GM23338 (cell line): ENCODE data around the gene CCDC149. TPM values are rescaled to one million over a fixed set of nuclear protein-coding genes. Genes with fewer than 3 reads are reported as not detected.

Source experiments
- ATAC-seq: fragments of 200-7000 bp; cut with Tn5 transposase; 3 replicates; pipeline ENCODE4 v1.9.1; 2020
- DNase-seq: peaks from one replicate; pipeline ENCODE4 v3.0.0-alpha.2; 2015; ENCODE audit warnings: low spot score
- H2AFZ ChIP-seq: fragments of 200-600 bp; sonication (generic); 2 replicates; pipeline ENCODE4 v1.8.0; 2016; ENCODE audit warnings: antibody characterized with exemption, mild to moderate bottlenecking, moderate library complexity
- H3F3A ChIP-seq: fragments of 200-600 bp; sonication (generic); replicated peaks from 2 replicates; pipeline ENCODE4 v1.8.0; 2017; ENCODE audit warnings: antibody characterized with exemption, mixed run types, low read depth
- H3K27ac ChIP-seq: fragments of 200-600 bp; sonication (generic); 2 replicates; pipeline ENCODE4 v1.6.1; 2016; ENCODE audit warnings: low read depth
- H3K27me3 ChIP-seq: fragments of 200-600 bp; sonication (generic); 2 replicates; pipeline ENCODE4 v1.8.0; 2016; ENCODE audit warnings: mild to moderate bottlenecking, mixed run types, moderate library complexity; ENCODE audit not compliant: insufficient read depth
- H3K36me3 ChIP-seq: fragments of 200-600 bp; sonication (generic); 2 replicates; pipeline ENCODE4 v1.8.0; 2016; ENCODE audit warnings: mild to moderate bottlenecking; ENCODE audit not compliant: insufficient read depth
- H3K4me1 ChIP-seq: fragments of 200-600 bp; sonication (generic); 2 replicates; pipeline ENCODE4 v1.8.0; 2016; ENCODE audit warnings: mild to moderate bottlenecking, moderate library complexity; ENCODE audit not compliant: insufficient read depth
- H3K4me2 ChIP-seq: fragments of 200-600 bp; sonication (generic); 2 replicates; pipeline ENCODE4 v1.7.1; 2017; ENCODE audit warnings: mixed run types
- H3K4me3 ChIP-seq: fragments of 200-600 bp; sonication (generic); 2 replicates; pipeline ENCODE4 v1.6.1; 2016; ENCODE audit warnings: mixed run types
- H3K79me2 ChIP-seq: fragments of 200-600 bp; sonication (generic); replicated peaks from 2 replicates; pipeline ENCODE4 v1.8.0; 2017; ENCODE audit warnings: mild to moderate bottlenecking; ENCODE audit not compliant: insufficient read depth
- H3K9me2 ChIP-seq: fragments of 200-600 bp; sonication (generic); 2 replicates; pipeline ENCODE4 v1.8.0; 2017; ENCODE audit not compliant: insufficient read depth
- H4K20me1 ChIP-seq: fragments of 200-600 bp; sonication (generic); replicated peaks from 2 replicates; pipeline ENCODE4 v1.8.0; 2017; ENCODE audit warnings: mild to moderate bottlenecking; ENCODE audit not compliant: insufficient read depth
- H3K27ac Mint-ChIP-seq: 2 replicates; pipeline ENCODE4 v1.8.0; 2020; ENCODE audit warnings: inconsistent platforms, mild to moderate bottlenecking, moderate library complexity, mixed read lengths
- H3K27me3 Mint-ChIP-seq: 3 replicates; pipeline ENCODE4 v1.8.0; 2022; ENCODE audit warnings: low read depth, mild to moderate bottlenecking, moderate library complexity, mixed read lengths, inconsistent platforms; ENCODE audit not compliant: insufficient read depth, poor library complexity
- H3K36me3 Mint-ChIP-seq: 3 replicates; pipeline ENCODE4 v1.8.0; 2021; ENCODE audit warnings: low read depth, mild to moderate bottlenecking, inconsistent platforms, moderate library complexity, mixed read lengths
- H3K4me1 Mint-ChIP-seq: 3 replicates; pipeline ENCODE4 v1.8.0; 2020; ENCODE audit warnings: mild to moderate bottlenecking, inconsistent platforms, mixed read lengths
- H3K4me3 Mint-ChIP-seq: 3 replicates; pipeline ENCODE4 v1.8.0; 2021; ENCODE audit warnings: moderate library complexity, mild to moderate bottlenecking, inconsistent platforms, mixed read lengths
- H3K9me3 Mint-ChIP-seq: 3 replicates; pipeline ENCODE4 v1.8.0; 2020; ENCODE audit warnings: moderate library complexity, mild to moderate bottlenecking, inconsistent platforms, mixed read lengths
- CREB1 ChIP-seq: fragments of 250-450 bp; sonication (Bioruptor Pico); IDR thresholded peaks from 2 replicates; pipeline ENCODE4 v1.5.0; 2020; ENCODE audit warnings: low read depth, mild to moderate bottlenecking, moderate library complexity
- EZH2 ChIP-seq: fragments of 200-600 bp; sonication (generic); IDR thresholded peaks from one replicate; pipeline ENCODE4 v1.8.0; 2017; ENCODE audit warnings: antibody characterized with exemption, mild to moderate bottlenecking, low read depth; ENCODE audit not compliant: unreplicated experiment
- EZH2phosphoT487 ChIP-seq: fragments of 200-600 bp; sonication (generic); IDR thresholded peaks from one replicate; pipeline ENCODE4 v1.8.1; 2018; ENCODE audit warnings: antibody characterized with exemption; ENCODE audit not compliant: unreplicated experiment
- JUNB ChIP-seq: IDR thresholded peaks from one replicate; pipeline ENCODE4 v1.6.1; 2016; ENCODE audit warnings: antibody characterized with exemption; ENCODE audit not compliant: unreplicated experiment
- NANOG ChIP-seq: IDR thresholded peaks from 2 replicates; pipeline ENCODE4 v1.6.1; 2016; ENCODE audit warnings: antibody characterized with exemption, borderline replicate concordance
- STAT1 ChIP-seq: IDR thresholded peaks from one replicate; pipeline ENCODE4 v1.6.1; 2016; ENCODE audit warnings: antibody characterized with exemption; ENCODE audit not compliant: unreplicated experiment
- ZNF331 ChIP-seq: fragments of 250-450 bp; sonication (Bioruptor Pico); IDR thresholded peaks from 2 replicates; pipeline ENCODE4 v1.5.0; 2020; ENCODE audit warnings: low read depth, mild to moderate bottlenecking, moderate library complexity
- polyA plus RNA-seq: library from polyadenylated mRNA; unstranded; fragments of >200 nt; fragmentation: Nextera tagmentation; extraction: Ambion mirVana; gene quantifications from 2 replicates; pipeline ENCODE4 v1.2.1, GENCODE V29; 2016
- total RNA-seq: library from RNA; depleted of rRNA; stranded (reverse); fragments of >200 nt; shearing (Covaris generic); gene quantifications from 2 replicates; pipeline ENCODE4 v1.2.3, GENCODE V29; 2014
- TF ChIP-seq, protein P1 (sequence below), 2 experiments: fragments of 200-600 bp in 1 of 2; sonication (generic) in 1 of 2; conservative IDR thresholded peaks; 2 replicates each; pipeline versions ENCODE4 v1.5.1 to v1.6.1; 2016 to 2017; ENCODE audit warnings: antibody characterized with exemption in 2 of 2, low read depth in 2 of 2, mild to moderate bottlenecking in 2 of 2, moderate library complexity in 1 of 2
- TF ChIP-seq, protein P2 (sequence below): IDR thresholded peaks from one replicate; pipeline ENCODE4 v1.6.1; 2018; ENCODE audit warnings: antibody characterized with exemption; ENCODE audit not compliant: unreplicated experiment
- TF ChIP-seq, protein P3 (sequence below): IDR thresholded peaks from 2 replicates; pipeline ENCODE4 v1.6.1; 2016; ENCODE audit warnings: antibody characterized with exemption
- TF ChIP-seq, protein P4 (sequence below): fragments of 250-450 bp; sonication (Bioruptor Pico); IDR thresholded peaks from 2 replicates; pipeline ENCODE4 v1.5.0; 2020; ENCODE audit warnings: mild to moderate bottlenecking, moderate library complexity

CCDC149 gene
- total and polyA plus RNA-seq, 2 experiments from 2014 or later: 2.6 to 6.4 TPM

DNA sequence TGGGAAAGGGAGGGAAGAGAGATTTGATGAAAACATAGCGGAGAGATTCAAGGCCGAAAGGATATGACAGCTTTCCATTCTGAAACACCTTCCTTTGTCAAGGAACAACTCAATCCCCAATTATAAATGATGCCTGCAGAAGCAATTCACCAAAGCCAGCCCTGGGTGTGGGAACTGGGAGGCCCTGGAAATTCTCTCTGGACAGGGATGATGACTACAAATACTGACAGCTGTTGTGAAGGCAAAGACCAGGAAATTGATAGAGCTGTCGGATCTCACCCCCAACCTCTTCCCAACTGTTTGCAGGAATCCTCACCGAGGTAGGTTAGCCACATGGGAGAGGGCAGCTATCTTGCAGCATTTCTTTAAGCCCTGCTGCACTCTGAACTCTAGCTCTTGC lies 54.3 kb downstream of the CCDC149 start:
- Histone ChIP-seq H3K36me3 (peaks cover 5% of the 10 kb centered on the region), H3K4me3 (no peak overlapping the region), H3K27ac (no peak overlapping the region), H3K4me1 (no peaks in the 10 kb centered on the region), H3K9me2 (no peaks in the 10 kb centered on the region; the same call in 1 of the 2 replicates), H3K27me3 (no peaks in the 10 kb centered on the region), H4K20me1 (0 out of 2 replicates have a peak, but pooled peaks cover 2% of the 10 kb centered on the region), H3K4me2 (no peak overlapping the region), H3F3A (no peaks in the 10 kb centered on the region), H3K79me2 (no peaks in the 10 kb centered on the region), H2AFZ (no peak overlapping the region)
- ATAC-seq: no peak
- TF ChIP-seq, protein P1, sequence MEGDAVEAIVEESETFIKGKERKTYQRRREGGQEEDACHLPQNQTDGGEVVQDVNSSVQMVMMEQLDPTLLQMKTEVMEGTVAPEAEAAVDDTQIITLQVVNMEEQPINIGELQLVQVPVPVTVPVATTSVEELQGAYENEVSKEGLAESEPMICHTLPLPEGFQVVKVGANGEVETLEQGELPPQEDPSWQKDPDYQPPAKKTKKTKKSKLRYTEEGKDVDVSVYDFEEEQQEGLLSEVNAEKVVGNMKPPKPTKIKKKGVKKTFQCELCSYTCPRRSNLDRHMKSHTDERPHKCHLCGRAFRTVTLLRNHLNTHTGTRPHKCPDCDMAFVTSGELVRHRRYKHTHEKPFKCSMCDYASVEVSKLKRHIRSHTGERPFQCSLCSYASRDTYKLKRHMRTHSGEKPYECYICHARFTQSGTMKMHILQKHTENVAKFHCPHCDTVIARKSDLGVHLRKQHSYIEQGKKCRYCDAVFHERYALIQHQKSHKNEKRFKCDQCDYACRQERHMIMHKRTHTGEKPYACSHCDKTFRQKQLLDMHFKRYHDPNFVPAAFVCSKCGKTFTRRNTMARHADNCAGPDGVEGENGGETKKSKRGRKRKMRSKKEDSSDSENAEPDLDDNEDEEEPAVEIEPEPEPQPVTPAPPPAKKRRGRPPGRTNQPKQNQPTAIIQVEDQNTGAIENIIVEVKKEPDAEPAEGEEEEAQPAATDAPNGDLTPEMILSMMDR (conservative IDR thresholded peaks at IDR 0.05; ENCODE audit: low read depth in 2 of 2): no peak
- TF ChIP-seq, protein P2, sequence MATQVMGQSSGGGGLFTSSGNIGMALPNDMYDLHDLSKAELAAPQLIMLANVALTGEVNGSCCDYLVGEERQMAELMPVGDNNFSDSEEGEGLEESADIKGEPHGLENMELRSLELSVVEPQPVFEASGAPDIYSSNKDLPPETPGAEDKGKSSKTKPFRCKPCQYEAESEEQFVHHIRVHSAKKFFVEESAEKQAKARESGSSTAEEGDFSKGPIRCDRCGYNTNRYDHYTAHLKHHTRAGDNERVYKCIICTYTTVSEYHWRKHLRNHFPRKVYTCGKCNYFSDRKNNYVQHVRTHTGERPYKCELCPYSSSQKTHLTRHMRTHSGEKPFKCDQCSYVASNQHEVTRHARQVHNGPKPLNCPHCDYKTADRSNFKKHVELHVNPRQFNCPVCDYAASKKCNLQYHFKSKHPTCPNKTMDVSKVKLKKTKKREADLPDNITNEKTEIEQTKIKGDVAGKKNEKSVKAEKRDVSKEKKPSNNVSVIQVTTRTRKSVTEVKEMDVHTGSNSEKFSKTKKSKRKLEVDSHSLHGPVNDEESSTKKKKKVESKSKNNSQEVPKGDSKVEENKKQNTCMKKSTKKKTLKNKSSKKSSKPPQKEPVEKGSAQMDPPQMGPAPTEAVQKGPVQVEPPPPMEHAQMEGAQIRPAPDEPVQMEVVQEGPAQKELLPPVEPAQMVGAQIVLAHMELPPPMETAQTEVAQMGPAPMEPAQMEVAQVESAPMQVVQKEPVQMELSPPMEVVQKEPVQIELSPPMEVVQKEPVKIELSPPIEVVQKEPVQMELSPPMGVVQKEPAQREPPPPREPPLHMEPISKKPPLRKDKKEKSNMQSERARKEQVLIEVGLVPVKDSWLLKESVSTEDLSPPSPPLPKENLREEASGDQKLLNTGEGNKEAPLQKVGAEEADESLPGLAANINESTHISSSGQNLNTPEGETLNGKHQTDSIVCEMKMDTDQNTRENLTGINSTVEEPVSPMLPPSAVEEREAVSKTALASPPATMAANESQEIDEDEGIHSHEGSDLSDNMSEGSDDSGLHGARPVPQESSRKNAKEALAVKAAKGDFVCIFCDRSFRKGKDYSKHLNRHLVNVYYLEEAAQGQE: no peak
- TF ChIP-seq ZNF331 (CRISPR knock-in tag) (no peak), EZH2 (no peak), CREB1 (no peak), EZH2phosphoT487 (no peak), STAT1 (no peak), JUNB (no peak), NANOG (no peak)
- TF ChIP-seq, protein P3, sequence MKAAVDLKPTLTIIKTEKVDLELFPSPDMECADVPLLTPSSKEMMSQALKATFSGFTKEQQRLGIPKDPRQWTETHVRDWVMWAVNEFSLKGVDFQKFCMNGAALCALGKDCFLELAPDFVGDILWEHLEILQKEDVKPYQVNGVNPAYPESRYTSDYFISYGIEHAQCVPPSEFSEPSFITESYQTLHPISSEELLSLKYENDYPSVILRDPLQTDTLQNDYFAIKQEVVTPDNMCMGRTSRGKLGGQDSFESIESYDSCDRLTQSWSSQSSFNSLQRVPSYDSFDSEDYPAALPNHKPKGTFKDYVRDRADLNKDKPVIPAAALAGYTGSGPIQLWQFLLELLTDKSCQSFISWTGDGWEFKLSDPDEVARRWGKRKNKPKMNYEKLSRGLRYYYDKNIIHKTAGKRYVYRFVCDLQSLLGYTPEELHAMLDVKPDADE: no peak
- TF ChIP-seq, protein P4, sequence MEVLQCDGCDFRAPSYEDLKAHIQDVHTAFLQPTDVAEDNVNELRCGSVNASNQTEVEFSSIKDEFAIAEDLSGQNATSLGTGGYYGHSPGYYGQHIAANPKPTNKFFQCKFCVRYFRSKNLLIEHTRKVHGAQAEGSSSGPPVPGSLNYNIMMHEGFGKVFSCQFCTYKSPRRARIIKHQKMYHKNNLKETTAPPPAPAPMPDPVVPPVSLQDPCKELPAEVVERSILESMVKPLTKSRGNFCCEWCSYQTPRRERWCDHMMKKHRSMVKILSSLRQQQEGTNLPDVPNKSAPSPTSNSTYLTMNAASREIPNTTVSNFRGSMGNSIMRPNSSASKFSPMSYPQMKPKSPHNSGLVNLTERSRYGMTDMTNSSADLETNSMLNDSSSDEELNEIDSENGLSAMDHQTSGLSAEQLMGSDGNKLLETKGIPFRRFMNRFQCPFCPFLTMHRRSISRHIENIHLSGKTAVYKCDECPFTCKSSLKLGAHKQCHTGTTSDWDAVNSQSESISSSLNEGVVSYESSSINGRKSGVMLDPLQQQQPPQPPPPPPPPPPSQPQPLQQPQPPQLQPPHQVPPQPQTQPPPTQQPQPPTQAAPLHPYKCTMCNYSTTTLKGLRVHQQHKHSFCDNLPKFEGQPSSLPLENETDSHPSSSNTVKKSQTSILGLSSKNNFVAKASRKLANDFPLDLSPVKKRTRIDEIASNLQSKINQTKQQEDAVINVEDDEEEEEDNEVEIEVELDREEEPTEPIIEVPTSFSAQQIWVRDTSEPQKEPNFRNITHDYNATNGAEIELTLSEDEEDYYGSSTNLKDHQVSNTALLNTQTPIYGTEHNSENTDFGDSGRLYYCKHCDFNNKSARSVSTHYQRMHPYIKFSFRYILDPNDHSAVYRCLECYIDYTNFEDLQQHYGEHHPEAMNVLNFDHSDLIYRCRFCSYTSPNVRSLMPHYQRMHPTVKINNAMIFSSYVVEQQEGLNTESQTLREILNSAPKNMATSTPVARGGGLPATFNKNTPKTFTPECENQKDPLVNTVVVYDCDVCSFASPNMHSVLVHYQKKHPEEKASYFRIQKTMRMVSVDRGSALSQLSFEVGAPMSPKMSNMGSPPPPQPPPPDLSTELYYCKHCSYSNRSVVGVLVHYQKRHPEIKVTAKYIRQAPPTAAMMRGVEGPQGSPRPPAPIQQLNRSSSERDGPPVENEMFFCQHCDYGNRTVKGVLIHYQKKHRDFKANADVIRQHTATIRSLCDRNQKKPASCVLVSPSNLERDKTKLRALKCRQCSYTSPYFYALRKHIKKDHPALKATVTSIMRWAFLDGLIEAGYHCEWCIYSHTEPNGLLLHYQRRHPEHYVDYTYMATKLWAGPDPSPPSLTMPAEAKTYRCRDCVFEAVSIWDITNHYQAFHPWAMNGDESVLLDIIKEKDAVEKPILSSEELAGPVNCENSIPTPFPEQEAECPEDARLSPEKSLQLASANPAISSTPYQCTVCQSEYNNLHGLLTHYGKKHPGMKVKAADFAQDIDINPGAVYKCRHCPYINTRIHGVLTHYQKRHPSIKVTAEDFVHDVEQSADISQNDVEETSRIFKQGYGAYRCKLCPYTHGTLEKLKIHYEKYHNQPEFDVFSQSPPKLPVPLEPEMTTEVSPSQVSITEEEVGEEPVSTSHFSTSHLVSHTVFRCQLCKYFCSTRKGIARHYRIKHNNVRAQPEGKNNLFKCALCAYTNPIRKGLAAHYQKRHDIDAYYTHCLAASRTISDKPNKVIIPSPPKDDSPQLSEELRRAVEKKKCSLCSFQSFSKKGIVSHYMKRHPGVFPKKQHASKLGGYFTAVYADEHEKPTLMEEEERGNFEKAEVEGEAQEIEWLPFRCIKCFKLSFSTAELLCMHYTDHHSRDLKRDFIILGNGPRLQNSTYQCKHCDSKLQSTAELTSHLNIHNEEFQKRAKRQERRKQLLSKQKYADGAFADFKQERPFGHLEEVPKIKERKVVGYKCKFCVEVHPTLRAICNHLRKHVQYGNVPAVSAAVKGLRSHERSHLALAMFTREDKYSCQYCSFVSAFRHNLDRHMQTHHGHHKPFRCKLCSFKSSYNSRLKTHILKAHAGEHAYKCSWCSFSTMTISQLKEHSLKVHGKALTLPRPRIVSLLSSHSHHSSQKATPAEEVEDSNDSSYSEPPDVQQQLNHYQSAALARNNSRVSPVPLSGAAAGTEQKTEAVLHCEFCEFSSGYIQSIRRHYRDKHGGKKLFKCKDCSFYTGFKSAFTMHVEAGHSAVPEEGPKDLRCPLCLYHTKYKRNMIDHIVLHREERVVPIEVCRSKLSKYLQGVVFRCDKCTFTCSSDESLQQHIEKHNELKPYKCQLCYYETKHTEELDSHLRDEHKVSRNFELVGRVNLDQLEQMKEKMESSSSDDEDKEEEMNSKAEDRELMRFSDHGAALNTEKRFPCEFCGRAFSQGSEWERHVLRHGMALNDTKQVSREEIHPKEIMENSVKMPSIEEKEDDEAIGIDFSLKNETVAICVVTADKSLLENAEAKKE (CRISPR knock-in tag): no peak
- Mint-ChIP-seq H3K4me1 (peaks cover 11% of the 10 kb centered on the region; the same call in 1 of the 3 replicates), H3K27me3 (peaks cover 4% of the 10 kb centered on the region), H3K4me3 (no peak overlapping the region), H3K9me3 (peaks cover 21% of the 10 kb centered on the region), H3K27ac (no peak overlapping the region), H3K36me3 (peaks cover 21% of the 10 kb centered on the region)
- DNase-seq: no peak
